ENCODE measurements around the gene BICD1. TPM values are rescaled to one million over a fixed set of nuclear protein-coding genes. Genes with fewer than 3 reads are reported as not detected.
"Not testable (repeated sequence)": the region's sequence is repeated elsewhere in the genome, so short reads cannot be mapped to it uniquely, and the experiment has no call there.

Gene BICD1
- total RNA-seq, 1 experiment from 2014 or later = 21.1 TPM

DNA sequence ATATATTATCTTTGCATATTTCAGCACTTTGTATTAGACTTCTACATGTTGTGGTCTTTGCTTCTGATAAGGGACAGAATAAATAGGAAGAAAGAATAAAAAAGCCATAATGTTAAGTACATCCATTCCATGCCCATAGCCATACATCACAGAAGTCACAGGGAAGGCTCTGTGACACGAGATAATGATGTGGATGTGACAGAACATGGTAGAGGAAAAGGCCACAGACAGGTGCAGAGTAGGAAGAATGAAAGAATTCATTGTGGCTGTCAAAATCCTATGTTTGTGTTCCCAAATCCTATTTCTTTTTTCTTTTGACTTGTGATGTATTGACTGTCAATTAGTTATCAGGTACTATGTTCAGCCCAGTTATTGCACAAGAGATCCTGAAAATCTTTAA is 38.4 kb downstream of the BICD1 start:
- DNase-seq (ENCODE audit: low spot score) = no peak

DNA sequence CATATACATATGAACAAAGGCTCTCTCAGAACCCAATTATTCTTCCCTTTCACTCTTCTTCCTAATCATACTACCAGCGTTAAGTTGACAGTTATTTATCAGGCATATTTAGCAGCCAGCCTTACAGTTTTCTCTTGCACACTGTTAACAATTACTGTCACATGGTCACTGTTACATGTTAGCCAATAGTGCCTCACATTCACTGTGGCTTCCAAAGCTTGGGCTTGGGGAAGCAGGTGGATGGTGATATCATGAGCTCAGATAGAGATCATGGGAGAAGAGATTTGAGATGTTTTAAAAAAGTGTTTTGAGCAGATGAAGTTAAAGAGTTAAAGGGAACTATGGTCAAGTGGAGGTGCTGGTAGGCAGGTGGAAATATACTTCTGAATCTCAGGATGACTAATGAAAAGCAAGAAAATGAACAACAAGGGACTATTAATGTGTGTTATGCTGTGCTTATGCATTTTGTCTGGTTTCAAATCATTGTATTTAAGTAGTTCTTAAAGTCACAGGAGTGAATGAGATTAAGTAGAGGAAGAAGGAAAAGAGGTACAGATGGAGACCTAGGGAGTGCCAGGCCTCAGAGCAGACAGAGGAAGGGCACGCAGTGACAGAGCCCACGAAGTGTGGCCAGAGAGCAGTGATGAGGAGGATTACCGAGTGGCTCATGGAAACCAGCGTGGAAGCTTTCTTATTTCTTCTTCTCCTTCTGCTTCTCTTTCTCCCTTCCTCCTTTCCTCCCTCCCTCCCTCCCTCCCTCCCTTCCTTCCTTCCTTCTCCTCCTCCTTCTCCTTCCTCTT is 39.6 kb downstream of the BICD1 start:
- DNase-seq (ENCODE audit: low spot score) = no peak

GRCh38 chr12:32148372-32148771 is 41.7 kb downstream of the BICD1 start:
- DNase-seq (ENCODE audit: low spot score) = no peak

GRCh38 chr12:32149489-32149888 is 42.8 kb downstream of the BICD1 start:
- DNase-seq (ENCODE audit: low spot score) = no peak

- no peak for DNase-seq (ENCODE audit: low spot score)
Measured at GRCh38 chr12:32151086-32151485, 44.4 kb downstream of the BICD1 start.

GRCh38 chr12:32151552-32151951 is 44.9 kb downstream of the BICD1 start:
- no peak for DNase-seq (ENCODE audit: low spot score)

DNA sequence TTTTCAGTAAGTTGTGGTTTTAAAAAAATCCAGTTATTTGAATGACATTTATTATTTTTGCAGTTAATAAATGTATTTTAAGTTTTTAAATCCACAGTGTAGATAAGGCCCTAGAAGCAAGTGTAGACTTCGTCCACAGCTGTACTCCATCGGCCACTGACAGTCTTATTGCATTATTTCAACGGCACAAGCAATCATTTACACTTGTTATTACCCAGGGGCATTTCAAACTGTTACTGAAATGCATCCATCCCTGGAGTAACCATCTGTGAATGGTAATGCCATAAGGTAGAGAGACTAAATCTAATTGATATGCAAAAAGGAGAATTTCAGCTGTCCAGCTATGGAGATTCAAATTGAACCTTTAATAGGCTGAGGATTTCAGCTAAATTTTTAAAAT is 48.4 kb downstream of the BICD1 start:
- DNase-seq (ENCODE audit: low spot score) = no peak

DNA sequence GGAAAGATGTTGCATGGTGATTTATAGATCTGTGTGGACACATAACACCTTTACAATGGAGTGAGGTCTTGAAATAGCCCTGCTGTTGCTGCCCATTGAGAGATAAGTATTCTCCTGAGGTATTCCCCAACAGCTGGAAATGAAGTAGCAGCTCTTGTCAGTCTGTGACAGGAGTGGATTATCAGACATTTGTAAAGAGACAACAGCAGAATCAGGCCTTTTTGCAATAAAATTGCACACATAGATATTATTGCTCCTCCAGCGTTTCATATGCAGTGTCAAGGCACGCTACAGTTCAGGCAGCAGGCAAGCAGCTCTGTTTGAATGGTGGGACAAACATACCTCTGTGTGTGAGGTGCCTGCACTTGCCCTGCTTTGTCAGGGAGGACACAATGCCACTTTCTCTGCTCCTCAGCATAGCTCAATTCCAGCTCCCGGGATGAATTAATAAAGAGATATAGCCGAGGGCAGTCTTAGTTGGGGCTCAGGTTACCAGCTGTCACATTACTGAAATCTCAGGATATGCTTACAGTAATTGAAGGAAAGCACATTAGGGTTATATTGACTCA is 49.4 kb downstream of the BICD1 start:
- no peak for DNase-seq (ENCODE audit: low spot score)

DNA sequence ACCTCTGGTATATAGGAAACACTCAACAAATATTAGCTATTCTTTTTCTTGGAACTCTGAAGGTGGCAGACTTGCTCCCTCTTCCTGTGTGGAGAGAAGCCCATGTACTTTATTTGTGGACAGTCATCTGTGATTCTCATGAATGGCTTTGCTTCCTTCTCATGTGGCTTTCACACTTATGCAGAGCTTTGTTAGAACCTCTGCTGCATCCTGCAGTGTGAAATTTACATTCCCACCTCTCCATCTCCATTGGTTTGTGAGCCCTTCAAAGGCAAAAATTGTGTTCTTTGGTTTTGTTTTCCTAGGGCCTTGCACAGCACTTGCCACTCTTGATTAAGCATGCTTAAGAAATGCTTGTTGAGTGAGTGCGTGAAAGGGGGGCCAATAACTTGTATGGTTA is 51.9 kb downstream of the BICD1 start:
- DNase-seq (ENCODE audit: low spot score) = no peak

GRCh38 chr12:32159381-32159780 is 52.7 kb downstream of the BICD1 start:
- DNase-seq (ENCODE audit: low spot score) = no peak

DNA sequence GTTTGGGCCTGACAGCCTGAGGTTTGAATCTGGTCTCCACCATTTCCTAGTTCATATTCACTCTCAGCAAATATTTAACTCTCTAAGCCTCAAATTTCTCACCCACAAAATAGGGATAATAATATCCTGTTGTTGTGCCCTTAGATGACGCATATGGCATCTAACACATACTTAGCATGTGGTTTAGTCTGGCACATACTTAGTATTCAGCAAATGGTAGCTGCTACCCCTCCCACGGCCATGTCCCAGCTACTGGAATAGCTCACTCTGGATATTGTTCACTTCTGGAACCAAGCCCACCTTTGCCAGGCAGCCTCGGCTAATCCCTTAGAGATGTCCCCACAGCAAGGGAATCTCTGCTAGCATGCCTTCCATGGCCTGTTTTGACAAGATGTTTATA is 53.3 kb downstream of the BICD1 start:
- DNase-seq (ENCODE audit: low spot score) = no peak

- DNase-seq (ENCODE audit: low spot score) = no peak
Measured at GRCh38 chr12:32161058-32161457, 54.4 kb downstream of the BICD1 start.

GRCh38 chr12:32163596-32163995 is 56.9 kb downstream of the BICD1 start:
- no peak for DNase-seq (ENCODE audit: low spot score)

DNA sequence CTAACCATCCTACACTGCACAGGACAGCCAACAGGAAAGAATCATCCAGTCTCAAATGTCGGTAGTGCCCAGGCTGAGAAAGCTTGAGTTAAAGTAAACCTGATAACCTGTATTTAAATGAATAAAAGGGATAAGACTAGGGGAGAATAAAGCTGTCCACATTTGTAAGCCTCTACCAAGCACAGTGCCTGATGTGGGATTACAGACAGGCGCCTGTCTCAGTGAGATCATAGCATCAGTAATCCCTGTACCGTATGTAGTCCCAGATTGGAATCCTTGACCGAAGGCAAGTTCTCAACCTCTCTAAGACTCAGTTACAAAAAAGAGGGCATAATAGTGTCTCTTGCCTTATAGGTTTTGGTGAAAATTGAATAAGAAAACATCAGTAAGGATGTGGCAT is 59.9 kb downstream of the BICD1 start:
- DNase-seq (ENCODE audit: low spot score) = no peak

DNA sequence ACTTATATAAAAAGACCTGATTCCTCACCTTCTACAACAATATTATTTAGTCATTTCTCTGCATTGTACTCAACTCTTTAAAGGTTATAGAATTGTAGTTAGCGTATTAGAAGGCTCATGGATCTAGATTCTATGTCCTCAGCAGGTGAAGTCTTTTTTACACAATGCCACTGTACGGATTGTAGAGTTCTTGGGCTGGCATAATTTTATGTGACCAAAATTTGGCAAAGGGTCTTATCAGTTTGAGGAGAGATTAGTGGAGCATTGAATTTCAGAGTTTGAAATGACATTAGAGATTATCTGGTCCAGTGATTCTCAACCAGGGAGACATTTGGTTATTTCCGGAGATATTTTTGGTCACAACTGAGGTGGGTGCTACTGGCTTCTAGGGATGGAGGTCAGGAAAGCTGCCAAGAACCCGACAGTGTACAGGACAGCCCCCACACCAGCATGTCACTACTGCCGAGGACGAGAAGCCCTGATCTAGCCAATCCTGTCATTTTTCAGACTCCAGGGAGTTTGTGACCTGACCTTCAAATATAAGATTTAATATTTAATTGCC is 63.9 kb downstream of the BICD1 start:
- DNase-seq (ENCODE audit: low spot score) = no peak

- no peak for DNase-seq (ENCODE audit: low spot score)
Measured at GRCh38 chr12:32171211-32171610, 64.6 kb downstream of the BICD1 start.

DNA sequence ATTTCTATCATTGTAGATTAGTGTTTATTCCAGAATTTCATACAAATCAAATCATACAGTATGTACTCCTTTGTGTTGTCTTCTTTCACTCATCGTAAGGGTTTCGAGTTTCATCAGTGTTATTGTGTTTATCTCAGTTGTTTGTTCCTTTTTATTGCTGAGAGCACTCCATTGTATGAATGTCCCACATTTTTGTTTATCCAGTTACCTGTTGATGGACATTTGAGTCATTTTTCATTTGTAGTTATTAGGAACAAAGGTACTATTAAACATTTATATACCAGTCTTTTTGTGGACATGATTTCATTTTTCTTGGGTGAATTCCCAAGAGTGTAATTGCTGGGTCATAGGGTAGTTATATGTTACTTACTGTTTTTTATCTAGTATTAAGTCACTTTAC is 70.0 kb downstream of the BICD1 start:
- DNase-seq (ENCODE audit: low spot score) = no peak

GRCh38 chr12:32178341-32179010 is 71.8 kb downstream of the BICD1 start:
- no peak for DNase-seq (ENCODE audit: low spot score)

GRCh38 chr12:32179011-32179395 is 72.4 kb downstream of the BICD1 start:
- DNase-seq (ENCODE audit: low spot score) = no peak

DNA sequence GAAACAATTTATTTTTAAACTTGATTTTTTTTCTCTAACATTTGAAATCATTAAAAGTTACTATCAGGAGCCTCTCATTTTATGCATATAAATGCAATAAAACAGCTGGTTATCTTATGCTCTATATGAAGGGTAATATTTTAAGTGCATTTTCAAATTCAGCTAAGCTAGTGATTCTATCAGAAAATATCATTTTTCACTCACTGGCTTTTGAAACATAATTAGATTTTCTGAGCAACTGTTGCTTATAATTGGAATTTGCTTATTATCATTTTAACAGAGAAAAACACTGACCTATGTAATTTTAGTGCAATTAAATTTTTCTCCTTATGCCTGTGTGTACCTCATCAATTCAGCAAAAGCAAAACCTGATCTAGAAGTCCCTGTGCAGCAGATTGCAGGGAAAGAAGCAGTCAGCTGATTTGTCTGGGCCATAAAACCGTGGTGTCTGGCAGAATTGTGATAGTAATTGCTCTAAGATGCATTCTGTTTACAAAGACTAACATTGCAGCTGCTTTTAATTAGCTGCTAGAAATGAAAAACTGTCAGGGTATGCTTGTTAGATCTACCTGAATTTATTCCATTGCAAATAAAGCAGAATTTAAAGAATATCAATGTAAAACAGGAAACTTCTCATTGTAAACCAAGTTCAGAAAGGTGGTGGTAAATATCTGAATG is 75.0 kb downstream of the BICD1 start:
- DNase-seq (ENCODE audit: low spot score) = no peak

- no peak for DNase-seq (ENCODE audit: low spot score)
Measured at GRCh38 chr12:32183650-32184049, 77.0 kb downstream of the BICD1 start.

- DNase-seq (ENCODE audit: low spot score) = not testable (repeated sequence)
Measured at GRCh38 chr12:32187127-32187526, 80.5 kb downstream of the BICD1 start.
